ENCODE results near the gene TRIM3. TPM values are rescaled to one million over a fixed set of nuclear protein-coding genes. Genes with fewer than 3 reads are reported as not detected.
A peak's percentile ranks its signal among the peaks of the same experiment; 100 is the strongest.

Gene TRIM3
- total RNA-seq, 3 donors from 2014 or later: 28.0 to 57.8 (median 48.4) TPM

DNA sequence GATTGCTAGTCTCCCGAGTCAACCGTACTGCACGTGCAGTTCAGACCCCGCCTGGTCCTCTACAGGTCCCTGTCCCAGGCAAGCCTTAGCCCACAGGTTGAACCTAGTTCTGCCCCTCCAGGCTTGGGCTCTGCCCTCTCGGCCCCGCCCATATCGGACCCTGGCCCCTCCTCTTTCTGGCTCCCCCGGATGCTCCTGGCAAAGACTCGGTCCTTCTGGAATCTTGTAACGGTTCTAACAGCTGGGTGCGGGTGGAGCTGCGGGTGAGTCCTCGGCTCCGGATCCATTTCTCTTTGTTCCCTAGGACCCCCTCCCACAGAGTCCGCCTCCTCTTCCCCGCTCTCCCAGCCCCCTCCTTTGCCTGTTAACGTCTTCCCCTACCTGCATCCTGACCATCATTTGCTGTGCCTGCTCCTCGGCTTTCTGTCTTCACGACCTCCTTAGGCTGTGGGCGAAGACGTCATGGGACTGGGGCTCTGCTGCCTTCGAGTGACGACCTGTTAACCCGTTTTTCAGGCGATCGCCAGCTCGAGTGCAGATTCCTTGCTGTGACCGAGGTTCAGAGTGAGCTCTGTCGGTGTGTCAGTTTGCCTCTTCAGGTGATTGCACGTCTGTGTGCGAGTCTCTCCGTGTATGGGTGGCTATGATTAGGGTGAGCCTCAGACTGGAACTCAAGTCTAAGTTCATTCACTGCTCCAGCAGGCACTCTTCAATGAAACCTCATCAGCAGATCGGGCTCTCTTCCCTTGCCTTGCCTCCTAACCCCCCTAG is 23.5 kb upstream of the TRIM3 start, which contains the start of gene DNHD1:
TSS of gene DNHD1 (plus strand) at position 212 of the 771 bp plus-strand sequence. CDS start 936 bp downstream, outside the sequence.
- Histone ChIP-seq H3K9me3 (no peaks in the 10 kb centered on the region), H3K4me3 (no peak within 1 kb of the TSS), H3K36me3 (ENCODE audit: low read depth) (no peaks in the 10 kb centered on the region), H3K4me1 (ENCODE audit: low read depth) (no peaks in the 10 kb centered on the region)
- ATAC-seq: no peak
- TF ChIP-seq, protein P1, sequence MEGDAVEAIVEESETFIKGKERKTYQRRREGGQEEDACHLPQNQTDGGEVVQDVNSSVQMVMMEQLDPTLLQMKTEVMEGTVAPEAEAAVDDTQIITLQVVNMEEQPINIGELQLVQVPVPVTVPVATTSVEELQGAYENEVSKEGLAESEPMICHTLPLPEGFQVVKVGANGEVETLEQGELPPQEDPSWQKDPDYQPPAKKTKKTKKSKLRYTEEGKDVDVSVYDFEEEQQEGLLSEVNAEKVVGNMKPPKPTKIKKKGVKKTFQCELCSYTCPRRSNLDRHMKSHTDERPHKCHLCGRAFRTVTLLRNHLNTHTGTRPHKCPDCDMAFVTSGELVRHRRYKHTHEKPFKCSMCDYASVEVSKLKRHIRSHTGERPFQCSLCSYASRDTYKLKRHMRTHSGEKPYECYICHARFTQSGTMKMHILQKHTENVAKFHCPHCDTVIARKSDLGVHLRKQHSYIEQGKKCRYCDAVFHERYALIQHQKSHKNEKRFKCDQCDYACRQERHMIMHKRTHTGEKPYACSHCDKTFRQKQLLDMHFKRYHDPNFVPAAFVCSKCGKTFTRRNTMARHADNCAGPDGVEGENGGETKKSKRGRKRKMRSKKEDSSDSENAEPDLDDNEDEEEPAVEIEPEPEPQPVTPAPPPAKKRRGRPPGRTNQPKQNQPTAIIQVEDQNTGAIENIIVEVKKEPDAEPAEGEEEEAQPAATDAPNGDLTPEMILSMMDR (IDR thresholded peaks at IDR 0.05): no peak
- DNase-seq: no peak
- intact Hi-C loops (cut with DNase I, micrococcal nuclease): no loop called here

- H3K36me3 ChIP-seq (ENCODE audit: low read depth): no peaks in the 10 kb centered on the region
- peak in 1 of 3 donors; percentile 27 for DNase-seq
- ATAC-seq: peak; percentile 95
- H3K4me1 ChIP-seq (ENCODE audit: low read depth): peaks cover 30% of the 10 kb centered on the region
- TF ChIP-seq, protein P1 (IDR thresholded peaks at IDR 0.05): no peak
- no peak overlapping the region for H3K4me3 ChIP-seq
- no peaks in the 10 kb centered on the region for H3K9me3 ChIP-seq
- intact Hi-C loops (cut with DNase I, micrococcal nuclease): no loop called here
These were observed 15.6 kb upstream of the TRIM3 start for GRCh38 chr11:6489306-6489705.

GRCh38 chr11:6488821-6489220 is 15.1 kb upstream of the TRIM3 start:
- ATAC-seq (peak; percentile 41), DNase-seq (no peak)
- TF ChIP-seq, protein P1 (IDR thresholded peaks at IDR 0.05): no peak
- Histone ChIP-seq H3K4me3 (no peak overlapping the region), H3K9me3 (no peaks in the 10 kb centered on the region), H3K36me3 (ENCODE audit: low read depth) (no peaks in the 10 kb centered on the region), H3K4me1 (ENCODE audit: low read depth) (peaks cover 30% of the 10 kb centered on the region)
- intact Hi-C loops (cut with DNase I, micrococcal nuclease): no loop called here

DNA sequence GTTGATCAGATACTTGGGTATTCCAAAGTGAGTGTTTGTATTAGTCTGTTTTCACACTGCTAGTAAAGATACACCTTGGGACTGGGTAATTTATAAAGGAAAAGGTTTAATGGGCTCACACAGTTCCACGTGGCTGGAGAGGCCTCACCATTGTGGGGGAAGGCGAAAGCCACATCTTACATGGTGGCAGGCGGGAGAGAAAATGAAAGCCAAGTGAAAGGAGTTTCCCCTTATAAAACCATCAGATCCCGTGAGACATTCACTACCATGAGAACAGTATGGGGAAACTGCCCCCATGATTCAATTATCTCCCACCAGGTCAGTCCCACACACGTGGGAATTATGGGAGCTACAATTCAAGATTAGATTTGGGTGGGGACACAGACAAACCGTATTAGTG is 14.6 kb upstream of the TRIM3 start:
- TF ChIP-seq, protein P1 (IDR thresholded peaks at IDR 0.05): no peak
- Histone ChIP-seq H3K9me3 (no peaks in the 10 kb centered on the region), H3K4me3 (no peak overlapping the region), H3K4me1 (ENCODE audit: low read depth) (peaks cover 34% of the 10 kb centered on the region), H3K36me3 (ENCODE audit: low read depth) (no peaks in the 10 kb centered on the region)
- no peak for ATAC-seq
- no peak for DNase-seq
- intact Hi-C loops (cut with DNase I, micrococcal nuclease): no loop called here

- H3K36me3 ChIP-seq (ENCODE audit: low read depth): no peaks in the 10 kb centered on the region
- H3K9me3 ChIP-seq: no peaks in the 10 kb centered on the region
- DNase-seq (no peak), ATAC-seq (no peak)
- intact Hi-C loops (cut with DNase I, micrococcal nuclease): no loop called here
- TF ChIP-seq, protein P1 (IDR thresholded peaks at IDR 0.05): no peak
- no peak overlapping the region for H3K4me3 ChIP-seq
- peaks cover 47% of the 10 kb centered on the region for H3K4me1 ChIP-seq (ENCODE audit: low read depth)
These were observed 13.2 kb upstream of the TRIM3 start for GRCh38 chr11:6486938-6487337.

Measured in mucosa of descending colon (tissue), 3 donors.